HL-60/S4 treated with phorbol 12-myristate 13-acetate at 8.2 ng/mL for 4 days and 3 days (cell line): ENCODE data around the gene MAP4K3.
"Not testable (repeated sequence)": the region's sequence is repeated elsewhere in the genome, so short reads cannot be mapped to it uniquely, and the experiment has no call there.

Source experiments
- in situ Hi-C: fragments of 300-500 bp; cut with MboI; formaldehyde crosslinking; loops from 2 replicates; pipeline ENCODE4 v1.15.0; 2022; ENCODE audit warnings: low sequenced_read_pairs

Gene MAP4K3

GRCh38 chr2:39246382-39246980, 190.6 kb downstream of the MAP4K3 start:
- in situ Hi-C loops = no loop called here

DNA sequence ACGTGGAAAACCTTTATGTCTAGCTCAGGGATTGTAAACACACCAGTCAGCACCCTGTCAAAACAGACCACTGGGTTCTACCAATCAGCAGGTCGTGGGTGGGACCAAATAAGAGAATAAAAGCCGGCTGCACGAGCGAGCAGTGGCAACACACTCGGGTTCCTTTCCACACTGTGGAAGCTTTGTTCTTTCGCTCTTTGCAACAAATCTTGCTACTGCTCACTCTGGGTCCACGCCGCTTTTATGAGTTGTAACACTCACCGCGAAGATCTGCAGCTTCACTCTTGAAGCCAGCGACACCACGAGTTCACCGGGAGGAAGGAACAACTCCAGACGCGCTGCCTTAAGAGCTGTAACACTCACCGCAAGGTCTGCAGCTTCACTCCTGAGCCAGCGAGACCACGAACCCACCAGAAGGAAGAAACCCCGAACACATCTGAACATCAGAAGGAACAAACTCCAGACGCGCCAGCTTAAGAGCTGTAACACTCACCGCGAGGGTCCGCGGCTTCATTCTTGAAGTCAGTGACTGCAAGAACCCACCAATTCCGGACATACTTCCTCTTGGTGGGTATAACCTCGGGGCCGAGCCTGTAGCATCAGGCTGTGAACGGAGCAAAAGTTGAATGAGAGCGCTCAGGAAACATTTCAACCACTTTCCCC, 192.0 kb downstream of the MAP4K3 start:
- in situ Hi-C loops = not testable (repeated sequence)

GRCh38 chr2:39244241-39244862, 192.7 kb downstream of the MAP4K3 start:
- in situ Hi-C loops = not testable (repeated sequence)

- in situ Hi-C loops = no loop called here
Observed at GRCh38 chr2:39243469-39244123, 193.5 kb downstream of the MAP4K3 start, which contains the start of gene CDKL4. Gene CDKL4, minus strand, starts transcription at chr2:39243970.

DNA sequence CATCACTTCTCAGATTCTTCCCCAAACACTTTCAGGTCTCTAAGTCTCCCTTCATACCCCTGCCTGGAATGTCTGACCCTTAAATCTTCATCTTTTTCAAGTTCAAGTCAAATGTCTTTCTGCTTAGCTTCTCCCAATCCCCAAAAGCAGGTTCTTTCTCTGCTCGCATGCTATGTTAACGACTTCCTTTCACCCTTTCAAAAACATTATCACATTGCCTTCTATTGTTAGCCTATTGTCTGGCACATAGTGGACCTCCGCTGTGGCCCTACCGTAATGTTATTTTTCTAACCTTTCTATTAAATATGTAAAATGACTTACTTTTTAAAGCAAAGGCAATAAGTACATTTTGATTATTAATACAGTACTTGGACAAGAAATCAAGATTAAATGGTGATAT, 195.5 kb downstream of the MAP4K3 start:
- in situ Hi-C loops = no loop called here

DNA sequence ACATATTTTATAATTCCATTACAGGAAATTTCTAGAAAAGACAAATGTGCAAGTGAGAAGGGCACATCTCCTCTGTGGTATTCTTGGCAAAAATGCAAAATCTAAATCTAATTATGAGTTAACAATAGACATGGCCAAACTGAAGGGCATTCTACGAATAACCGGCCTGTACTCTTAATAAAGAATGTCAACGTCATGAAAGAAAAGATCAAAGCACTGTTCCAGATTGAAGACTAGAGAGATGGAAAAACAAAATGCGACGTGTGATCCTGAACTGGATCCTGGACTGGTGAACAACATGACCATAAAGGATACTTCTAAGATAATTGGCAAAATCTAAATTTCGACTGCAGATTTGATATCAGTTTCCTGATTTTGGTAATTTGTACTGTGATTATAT, 196.3 kb downstream of the MAP4K3 start:
- in situ Hi-C loops = no loop called here

DNA sequence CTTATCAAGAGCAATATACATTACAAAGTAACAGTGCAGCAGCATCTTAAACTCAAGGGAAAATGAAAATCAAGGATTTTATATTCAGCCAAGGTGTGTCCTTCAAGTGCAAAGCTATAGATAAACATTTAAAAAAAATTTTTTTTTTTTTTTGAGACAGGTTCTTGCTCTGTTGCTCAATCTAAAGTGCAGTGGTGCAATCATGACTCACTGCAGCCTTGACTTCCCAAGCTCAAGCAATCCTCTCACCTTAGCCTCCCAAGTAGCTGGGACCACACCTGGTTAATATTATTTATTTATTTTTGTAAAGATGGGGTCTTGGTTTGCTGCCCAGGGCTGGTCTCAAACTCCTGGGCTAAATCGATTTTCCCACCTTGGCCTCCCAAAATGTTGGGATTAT, 202.3 kb downstream of the MAP4K3 start:
- in situ Hi-C loops = no loop called here

GRCh38 chr2:39232141-39232540, 204.9 kb downstream of the MAP4K3 start:
- in situ Hi-C loops = no loop called here

DNA sequence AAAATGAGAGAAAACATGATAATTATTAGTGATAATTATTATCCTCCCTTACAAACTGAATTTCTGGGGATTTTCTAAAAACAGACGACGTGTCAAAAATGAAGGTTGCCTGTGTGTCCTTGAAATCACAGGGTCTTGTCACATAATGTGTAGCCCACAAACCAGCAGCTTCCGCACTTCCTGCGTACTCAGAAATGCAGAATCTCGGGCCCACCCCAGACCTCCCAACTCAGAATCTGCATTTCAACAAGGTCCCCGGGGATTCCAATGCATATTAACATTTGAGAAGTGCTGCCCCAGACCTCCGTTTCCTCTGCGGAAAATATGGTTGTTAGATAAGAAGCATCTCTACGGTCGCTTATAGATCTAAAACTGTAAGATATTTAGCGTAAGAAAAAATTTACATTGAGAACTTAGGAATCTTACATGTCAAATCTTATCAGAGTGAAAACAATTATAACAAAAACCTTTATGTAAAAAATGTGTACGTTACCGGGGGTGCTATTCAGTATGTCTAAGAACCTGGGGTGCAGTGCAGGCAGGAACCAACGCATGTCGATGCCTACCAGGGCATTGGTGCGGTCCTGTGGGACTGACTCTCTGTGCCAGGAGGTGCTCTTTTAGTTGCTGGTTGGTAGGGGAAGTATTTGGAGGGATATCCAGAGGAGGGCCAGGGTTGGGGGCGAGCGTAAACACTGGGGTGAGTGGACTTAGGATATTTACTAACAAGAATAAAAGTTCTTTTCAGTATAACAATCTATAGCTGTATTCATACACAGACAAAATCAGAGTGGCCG, 208.5 kb downstream of the MAP4K3 start:
- in situ Hi-C loops = loop anchor here (10.0 kb wide), 1 partner anchor 164 kb away; no protein-coding TSS in a partner anchor

DNA sequence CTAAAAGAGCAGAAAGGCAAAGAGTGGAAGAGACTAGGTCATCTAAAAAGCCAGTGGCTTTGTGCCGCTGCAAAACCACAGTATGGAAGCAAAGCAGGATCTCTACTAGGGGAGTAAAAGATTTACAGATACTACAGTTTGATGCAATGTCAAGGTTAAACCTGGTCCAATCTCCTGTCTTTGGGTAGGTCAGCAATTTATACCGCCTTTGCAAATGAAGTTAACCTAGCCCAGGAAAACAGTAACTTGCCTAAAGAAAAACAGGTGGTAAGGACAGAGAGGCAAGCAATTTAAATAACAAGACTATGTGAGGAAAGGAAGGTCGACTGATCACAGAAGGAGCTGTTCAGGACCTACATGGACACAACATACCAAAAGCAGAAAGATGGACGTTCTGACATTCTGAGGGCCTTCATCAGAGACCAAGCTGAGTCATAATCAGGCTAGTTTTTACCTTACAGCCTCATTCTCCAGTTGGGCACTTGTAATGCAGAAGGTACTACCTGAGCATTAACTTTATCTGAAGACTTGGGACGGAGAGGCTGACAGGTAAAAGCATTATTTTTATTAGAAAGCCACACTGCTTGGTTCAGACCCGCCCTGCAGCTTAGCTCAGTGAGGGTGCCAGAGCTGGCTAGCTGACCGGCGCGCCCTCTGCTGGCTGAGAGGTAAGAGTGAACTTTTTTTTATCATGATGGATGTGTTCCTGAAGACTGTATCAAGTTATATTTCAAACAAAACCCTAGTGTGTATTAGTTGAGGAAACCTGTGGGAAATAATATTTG, 209.3 kb downstream of the MAP4K3 start:
- in situ Hi-C loops = loop anchor here (10.0 kb wide), 1 partner anchor 163 kb away; no protein-coding TSS in a partner anchor

DNA sequence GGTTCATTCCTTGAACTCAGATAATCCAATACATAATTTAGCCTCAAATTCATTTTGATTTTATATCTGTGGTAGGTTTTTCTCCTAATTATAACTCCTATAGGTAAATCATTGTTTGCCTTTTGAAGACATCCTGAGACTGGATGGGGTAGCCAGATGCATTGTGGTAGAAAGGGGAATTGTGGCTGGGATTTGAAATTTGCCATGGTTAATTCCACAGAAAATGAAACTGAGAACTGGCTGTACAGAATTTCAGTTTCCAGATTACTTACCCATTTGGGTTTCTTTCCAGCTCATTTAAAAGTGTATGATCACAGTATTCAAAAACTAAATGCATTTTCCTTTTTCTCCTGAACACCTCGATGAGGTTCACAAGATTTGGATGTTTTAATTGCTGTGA, 211.5 kb downstream of the MAP4K3 start:
- in situ Hi-C loops = loop anchor here (10.0 kb wide), 1 partner anchor 161 kb away; no protein-coding TSS in a partner anchor

DNA sequence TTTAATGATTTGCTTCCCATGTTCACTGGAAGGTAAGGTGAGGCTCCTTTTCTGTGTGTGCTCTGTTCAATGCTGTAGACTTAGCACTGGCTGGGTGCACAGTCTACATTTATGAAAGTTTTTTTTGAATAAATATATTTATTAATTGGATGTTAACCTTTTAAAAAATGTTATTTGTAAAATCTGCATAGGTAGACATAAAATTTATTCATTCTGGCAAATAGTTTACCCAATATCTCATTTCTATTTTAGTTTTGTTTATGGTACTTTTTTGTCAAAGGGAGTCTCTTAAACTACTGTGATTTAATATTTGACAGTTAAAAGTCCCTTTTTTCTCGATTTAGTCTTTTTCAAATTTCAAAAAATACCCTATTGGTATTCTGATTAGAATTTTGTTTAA, 213.2 kb downstream of the MAP4K3 start:
- in situ Hi-C loops = loop anchor here (10.0 kb wide), 1 partner anchor 159 kb away; no protein-coding TSS in a partner anchor

- in situ Hi-C loops = loop anchor here (10.0 kb wide), 1 partner anchor 157 kb away; no protein-coding TSS in a partner anchor
Observed at GRCh38 chr2:39221459-39221858, 215.6 kb downstream of the MAP4K3 start.

GRCh38 chr2:39220136-39220535, 216.9 kb downstream of the MAP4K3 start:
- in situ Hi-C loops = loop anchor here (10.0 kb wide), 1 partner anchor 155 kb away; no protein-coding TSS in a partner anchor

DNA sequence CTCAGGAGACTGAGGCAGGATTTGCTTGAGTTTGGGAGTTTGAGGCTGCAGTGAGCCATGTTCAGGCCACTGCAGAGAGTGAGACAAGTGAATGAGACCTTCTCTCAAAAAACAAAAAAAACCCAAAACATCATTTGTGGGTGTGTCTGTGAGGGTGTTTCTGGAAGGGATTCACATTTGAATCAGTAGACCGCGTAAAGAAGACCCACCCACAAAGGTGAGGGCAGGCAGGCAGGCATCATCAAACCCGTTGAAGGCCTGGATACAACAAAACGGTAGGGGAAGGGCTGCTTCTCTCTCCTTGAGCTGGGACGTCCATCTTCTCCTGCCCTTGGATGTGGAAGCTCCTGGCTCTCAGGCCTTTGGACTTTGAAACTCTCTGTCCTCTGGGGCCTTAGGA, 218.7 kb downstream of the MAP4K3 start:
- in situ Hi-C loops = no loop called here

- in situ Hi-C loops = no loop called here
Observed at GRCh38 chr2:39217192-39217550, 219.9 kb downstream of the MAP4K3 start.

DNA sequence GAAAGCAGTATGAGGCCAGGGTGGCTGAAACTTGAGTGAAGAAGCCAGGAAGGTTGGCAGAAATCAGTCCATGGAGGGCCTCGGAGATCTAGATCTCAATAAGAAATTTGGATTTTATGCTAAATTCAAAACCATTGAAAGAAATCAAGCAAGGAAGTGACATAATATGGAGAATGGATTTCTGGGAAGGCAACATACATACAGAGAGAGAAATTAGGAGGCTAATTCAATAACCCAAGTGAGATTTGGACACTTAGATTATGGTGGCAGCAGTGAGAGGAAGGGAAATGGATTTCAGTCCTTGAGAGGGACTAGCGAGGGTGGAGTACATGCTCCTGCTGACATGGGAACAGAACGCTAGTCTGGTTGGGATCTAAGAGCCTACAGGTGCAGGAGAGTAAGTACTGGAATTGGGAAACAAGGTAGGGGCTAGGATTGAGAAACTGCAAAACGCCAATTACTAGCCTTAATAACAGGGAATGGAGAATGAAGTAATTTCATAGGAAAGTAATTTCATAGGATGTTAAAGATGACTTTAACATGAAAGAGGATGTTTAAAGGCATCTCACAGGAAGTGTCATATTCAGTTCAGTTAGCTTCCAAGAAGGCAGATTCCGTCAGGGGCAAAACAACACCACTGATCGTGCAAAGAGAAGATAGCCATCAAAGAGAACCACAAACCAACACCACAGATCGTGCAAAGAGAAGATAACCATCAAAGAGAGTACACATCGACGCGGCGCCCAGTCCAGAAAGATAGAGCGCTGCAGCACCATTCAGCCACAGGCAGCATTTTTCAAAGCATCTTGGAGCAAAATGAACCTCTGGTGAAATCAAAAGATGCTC, 220.5 kb downstream of the MAP4K3 start:
- in situ Hi-C loops = no loop called here

- in situ Hi-C loops = no loop called here
Observed at GRCh38 chr2:39215545-39215944, 221.5 kb downstream of the MAP4K3 start.

DNA sequence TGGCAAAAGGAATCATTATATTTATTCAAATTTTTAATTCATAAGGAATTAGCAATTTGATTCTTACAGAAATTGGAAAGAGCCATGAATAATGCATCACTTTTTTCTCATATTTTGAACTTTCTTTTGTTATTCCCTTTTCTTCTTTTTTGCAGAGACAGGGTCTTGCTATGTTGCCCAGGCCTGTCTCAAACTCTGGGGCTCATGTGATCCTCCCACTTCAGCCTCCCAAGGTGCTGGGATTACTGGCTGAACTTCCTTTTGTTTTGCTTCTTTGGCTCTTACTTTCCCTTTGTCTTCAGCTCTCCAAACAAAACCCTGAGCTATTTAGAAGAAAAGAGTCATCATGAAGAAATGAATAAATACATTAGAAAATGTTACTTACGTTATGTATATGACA, 224.1 kb downstream of the MAP4K3 start:
- in situ Hi-C loops = no loop called here
